Uterus (tissue), 4 donors: ENCODE measurements around the gene PSME3IP1. TPM values are rescaled to one million over a fixed set of nuclear protein-coding genes. Genes with fewer than 3 reads are reported as not detected.

Experiments
- DNase-seq, 2 donors: peaks; one replicate each; pipeline ENCODE4 v3.0.0-alpha.2; 2019 to 2020
- H3K27ac ChIP-seq, 2 donors: fragments of 200-600 bp; sonication (generic); 1 replicate in 1 of 2; 2 replicates in 1 of 2; pipeline ENCODE4 v1.5.1; 2016 to 2018
- H3K27me3 ChIP-seq, 2 donors: fragments of 200-600 bp; sonication (generic); one replicate each; pipeline ENCODE4 v1.5.1; 2018 to 2019; ENCODE audit warnings: control low read depth in 1 of 2
- H3K36me3 ChIP-seq, 2 donors: fragments of 200-600 bp; sonication (generic); one replicate each; pipeline ENCODE4 v1.5.1; 2019; ENCODE audit warnings: control low read depth in 1 of 2
- H3K4me1 ChIP-seq, 2 donors: fragments of 200-600 bp; sonication (generic); one replicate each; pipeline ENCODE4 v1.5.1; 2018 to 2019; ENCODE audit warnings: control low read depth in 1 of 2
- H3K4me3 ChIP-seq, 2 donors: fragments of 200-600 bp; sonication (generic); 1 replicate in 1 of 2; 2 replicates in 1 of 2; pipeline ENCODE4 v1.5.1; 2018 to 2019; ENCODE audit warnings: mild to moderate bottlenecking in 1 of 2
- H3K9me3 ChIP-seq, 2 donors: fragments of 200-600 bp; sonication (generic); one replicate each; pipeline ENCODE4 v1.5.1; 2019; ENCODE audit warnings: control low read depth in 1 of 2
- CTCF ChIP-seq, 4 experiments: fragments of 200-600 bp in 2 of 4; fragments of 450-650 bp in 2 of 4; sonication (generic) in 2 of 4; IDR thresholded peaks; one replicate each; pipeline ENCODE4 v1.5.1; 2016 to 2019; ENCODE audit warnings: antibody characterized with exemption in 4 of 4, mild to moderate bottlenecking in 2 of 4, moderate library complexity in 1 of 4
- POLR2A ChIP-seq, 2 donors: fragments of 450-650 bp; IDR thresholded peaks; one replicate each; pipeline ENCODE4 v1.6.1; 2016; ENCODE audit warnings: antibody characterized with exemption in 2 of 2, mild to moderate bottlenecking in 1 of 2, moderate library complexity in 1 of 2
- intact Hi-C: fragments of 100-400 bp; cut with DNase I; formaldehyde crosslinking; loops from one replicate; pipeline ENCODE4 v1.15.1; 2023; ENCODE audit warnings: low total_unique reads
- total RNA-seq, 4 donors: library from RNA; depleted of rRNA in 3 of 4; stranded (reverse); fragments of >200 nt in 3 of 4; gene quantifications; one replicate each; pipeline versions ENCODE4 v1.1.0 to v1.2.4, GENCODE V29; 2014 to 2023
- donor health status: DM: yes; HTN: yes; CAD: no.

PSME3IP1 gene
- total RNA-seq, 4 donors from 2014 or later: 45.3 to 323 (median 75.1) TPM

- intact Hi-C loops: no loop called here
- TF ChIP-seq POLR2A (IDR thresholded peaks at IDR 0.05): no peak
- TF ChIP-seq CTCF (IDR thresholded peaks at IDR 0.05): no peak
- Histone ChIP-seq H3K4me1 (no peaks in the 10 kb centered on the region), H3K9me3 (no peaks in the 10 kb centered on the region), H3K36me3 (no peaks in the 10 kb centered on the region), H3K27ac (no peak overlapping the region), H3K4me3 (no peak overlapping the region), H3K27me3 (no peaks in the 10 kb centered on the region)
- DNase-seq: no peak
These were observed 6.5 kb downstream of the PSME3IP1 start for GRCh38 chr16:57179215-57179828.

- Histone ChIP-seq H3K4me3 (no peak overlapping the region), H3K9me3 (no peaks in the 10 kb centered on the region), H3K27ac (no peak overlapping the region), H3K4me1 (no peaks in the 10 kb centered on the region), H3K36me3 (no peaks in the 10 kb centered on the region), H3K27me3 (no peaks in the 10 kb centered on the region)
- no peak for DNase-seq
- TF ChIP-seq CTCF (IDR thresholded peaks at IDR 0.05) (no peak), POLR2A (IDR thresholded peaks at IDR 0.05) (no peak)
- intact Hi-C loops: no loop called here
These were observed 7.0 kb downstream of the PSME3IP1 start for GRCh38 chr16:57178793-57179212.

- Histone ChIP-seq H3K27me3 (no peaks in the 10 kb centered on the region), H3K4me1 (no peaks in the 10 kb centered on the region), H3K36me3 (no peaks in the 10 kb centered on the region), H3K9me3 (no peaks in the 10 kb centered on the region), H3K4me3 (no peak overlapping the region), H3K27ac (no peak overlapping the region)
- intact Hi-C loops: no loop called here
- no peak for DNase-seq
- TF ChIP-seq CTCF (IDR thresholded peaks at IDR 0.05): no peak
These were observed 7.6 kb downstream of the PSME3IP1 start for GRCh38 chr16:57178196-57178595.

GRCh38 chr16:57175896-57176295, 9.9 kb downstream of the PSME3IP1 start:
- H3K27ac ChIP-seq: no peak overlapping the region
- no peak overlapping the region for H3K4me3 ChIP-seq
- TF ChIP-seq CTCF (IDR thresholded peaks at IDR 0.05) (no peak), POLR2A (IDR thresholded peaks at IDR 0.05) (no peak)
- no peaks in the 10 kb centered on the region for H3K27me3 ChIP-seq
- H3K9me3 ChIP-seq: no peaks in the 10 kb centered on the region
- no peaks in the 10 kb centered on the region for H3K4me1 ChIP-seq
- H3K36me3 ChIP-seq: no peaks in the 10 kb centered on the region
- intact Hi-C loops: no loop called here
- no peak for DNase-seq

GRCh38 chr16:57172721-57173290, 13.0 kb downstream of the PSME3IP1 start:
- no peak for TF ChIP-seq POLR2A (IDR thresholded peaks at IDR 0.05)
- TF ChIP-seq CTCF (IDR thresholded peaks at IDR 0.05): no peak
- Histone ChIP-seq H3K9me3 (no peaks in the 10 kb centered on the region), H3K27ac (no peak overlapping the region), H3K4me1 (no peaks in the 10 kb centered on the region), H3K36me3 (no peaks in the 10 kb centered on the region), H3K4me3 (no peak overlapping the region), H3K27me3 (no peaks in the 10 kb centered on the region)
- intact Hi-C loops: no loop called here
- DNase-seq: no peak
